Cardiac muscle cell (in vitro differentiated cells and primary cell): ENCODE measurements around the gene DYNC2H1. TPM values are rescaled to one million over a fixed set of nuclear protein-coding genes. Genes with fewer than 3 reads are reported as not detected.

Experiments used
- DNase-seq, 2 donors: peaks; one replicate each; pipeline versions ENCODE4 v3.0.0 to v3.0.0-alpha.2; 2010 to 2017; ENCODE audit warnings: low read depth in 1 of 2, low spot score in 1 of 2
- H3K27ac ChIP-seq: fragments of 200-600 bp; sonication (generic); 2 replicates; pipeline ENCODE4 v1.5.1; 2016
- H3K27me3 ChIP-seq: fragments of 200-600 bp; sonication (generic); 2 replicates; pipeline ENCODE4 v1.6.0; 2016; ENCODE audit warnings: control low read depth
- H3K36me3 ChIP-seq: fragments of 200-600 bp; sonication (generic); 2 replicates; pipeline ENCODE4 v1.5.1; 2016; ENCODE audit warnings: control low read depth
- H3K4me1 ChIP-seq: fragments of 200-600 bp; sonication (generic); 2 replicates; pipeline ENCODE4 v1.8.1; 2017; ENCODE audit warnings: low read depth, mild to moderate bottlenecking, mixed run types
- H3K4me3 ChIP-seq: fragments of 200-600 bp; sonication (generic); 2 replicates; pipeline ENCODE4 v1.5.1; 2016; ENCODE audit warnings: mild to moderate bottlenecking
- H3K9me3 ChIP-seq: fragments of 200-600 bp; sonication (generic); 2 replicates; pipeline ENCODE4 v1.5.1; 2017; ENCODE audit warnings: low read depth, mild to moderate bottlenecking, control low read depth
- CTCF ChIP-seq: IDR thresholded peaks from 2 replicates; pipeline ENCODE4 v1.5.1; 2012; ENCODE audit warnings: low read depth, mild to moderate bottlenecking, low read length
- polyA plus RNA-seq: library from polyadenylated mRNA; unstranded; fragments of >200 nt; fragmentation: Nextera tagmentation; extraction: Ambion mirVana; gene quantifications from 2 replicates; pipeline ENCODE4 v1.2.1, GENCODE V29; 2016
- total RNA-seq: library from RNA; depleted of rRNA; stranded (reverse); fragments of >200 nt; gene quantifications from 2 replicates; pipeline ENCODE4 v1.2.3, GENCODE V29; 2016

DYNC2H1 gene
- total and polyA plus RNA-seq, 2 experiments from 2014 or later, result 3.4 to 10.5 TPM

- Histone ChIP-seq H3K27me3 (no peaks in the 10 kb centered on the region), H3K4me1 (no peaks in the 10 kb centered on the region), H3K4me3 (no peak overlapping the region), H3K9me3 (no peaks in the 10 kb centered on the region), H3K27ac (no peak overlapping the region), H3K36me3 (no peaks in the 10 kb centered on the region)
- TF ChIP-seq CTCF, result no peak
- no peak for DNase-seq
Measured at GRCh38 chr11:103317118-103317517, 207.9 kb downstream of the DYNC2H1 start.

GRCh38 chr11:103322821-103323220, 213.6 kb downstream of the DYNC2H1 start:
- Histone ChIP-seq H3K9me3 (no peaks in the 10 kb centered on the region), H3K36me3 (no peaks in the 10 kb centered on the region), H3K4me3 (no peak overlapping the region), H3K27me3 (no peaks in the 10 kb centered on the region), H3K4me1 (no peaks in the 10 kb centered on the region), H3K27ac (no peak overlapping the region)
- no peak for TF ChIP-seq CTCF
- peak in 1 of 2 donors; percentile 30 for DNase-seq

GRCh38 chr11:103325686-103326069, 216.5 kb downstream of the DYNC2H1 start:
- TF ChIP-seq CTCF, result no peak
- no peak for DNase-seq
- no peak overlapping the region for H3K4me3 ChIP-seq

GRCh38 chr11:103326070-103326794, 217.0 kb downstream of the DYNC2H1 start:
- no peaks in the 10 kb centered on the region for H3K9me3 ChIP-seq
- TF ChIP-seq CTCF, result peak; percentile 84
- H3K27me3 ChIP-seq, result no peaks in the 10 kb centered on the region
- no peak overlapping the region for H3K4me3 ChIP-seq
- H3K36me3 ChIP-seq, result no peaks in the 10 kb centered on the region
- DNase-seq, result peak; percentile 62 to 89
- H3K4me1 ChIP-seq, result no peaks in the 10 kb centered on the region
- H3K27ac ChIP-seq, result no peak overlapping the region

More at GRCh38 chr11:103325686-103326069, 216.5 kb downstream of the DYNC2H1 start:
- Histone ChIP-seq H3K36me3 (no peaks in the 10 kb centered on the region), H3K27ac (no peak overlapping the region), H3K27me3 (no peaks in the 10 kb centered on the region), H3K9me3 (no peaks in the 10 kb centered on the region), H3K4me1 (no peaks in the 10 kb centered on the region)

GRCh38 chr11:103327721-103328120, 218.5 kb downstream of the DYNC2H1 start:
- Histone ChIP-seq H3K36me3 (no peaks in the 10 kb centered on the region), H3K27me3 (no peaks in the 10 kb centered on the region), H3K27ac (no peak overlapping the region), H3K9me3 (no peaks in the 10 kb centered on the region), H3K4me1 (no peaks in the 10 kb centered on the region), H3K4me3 (no peak overlapping the region)
- DNase-seq, result peak in 1 of 2 donors; percentile 79
- TF ChIP-seq CTCF, result no peak
